GM12801 (cell line): ENCODE measurements around the gene CST9.

Experiments used
- CTCF ChIP-seq: IDR thresholded peaks from one replicate; pipeline ENCODE4 v1.5.1; 2011; ENCODE audit warnings: control low read depth; ENCODE audit not compliant: insufficient read length; ENCODE audit errors: extremely low read depth

The CST9 gene

GRCh38 chr20:23631226-23631822 is 25.6 kb upstream of the CST9 start:
- TF ChIP-seq CTCF, result no peak

GRCh38 chr20:23630392-23630849 is 24.7 kb upstream of the CST9 start:
- TF ChIP-seq CTCF, result no peak

- no peak for TF ChIP-seq CTCF
Measured at GRCh38 chr20:23629542-23630391, 24.1 kb upstream of the CST9 start.

- no peak for TF ChIP-seq CTCF
Measured at GRCh38 chr20:23629017-23629541, 23.4 kb upstream of the CST9 start.

GRCh38 chr20:23628402-23629016 is 22.8 kb upstream of the CST9 start:
- no peak for TF ChIP-seq CTCF

- TF ChIP-seq CTCF, result no peak
Measured at GRCh38 chr20:23627501-23627900, 21.8 kb upstream of the CST9 start.

- no peak for TF ChIP-seq CTCF
Measured at GRCh38 chr20:23626040-23626620, 20.4 kb upstream of the CST9 start.
